OCI-LY7 (cell line): Measurements from ENCODE around the gene IP6K3.

ENCODE experiments used
- CTCF ChIP-seq: fragments of 200-600 bp; sonication (generic); conservative IDR thresholded peaks from 2 replicates; pipeline ENCODE4 v1.5.1; 2014; ENCODE audit warnings: mild to moderate bottlenecking, antibody characterized with exemption, low read length, moderate library complexity, mixed read lengths
- EZH2phosphoT487 ChIP-seq: fragments of 200-600 bp; sonication (generic); IDR thresholded peaks from 2 replicates; pipeline ENCODE4 v1.6.1; 2018; ENCODE audit warnings: low read depth, borderline replicate concordance, mild to moderate bottlenecking, mixed run types, antibody characterized with exemption, low read length, moderate library complexity, mixed read lengths

GRCh38 chr6:33731035-33731434 is 15.7 kb downstream of the IP6K3 start:
- TF ChIP-seq CTCF (no peak), EZH2phosphoT487 (no peak)
